HEK293T (cell line): Measurements from ENCODE around the gene LAMA3.

Source experiments
- CTCF ChIA-PET: fragments of 350-600 bp; formaldehyde crosslinking; extraction: SDS; loops from one replicate; lab custom pipeline; 2021; ENCODE audit warnings: antibody characterized with exemption, inconsistent platforms; lab: Yijun Ruan, JAX
- POLR2A ChIA-PET: fragments of 350-600 bp; formaldehyde crosslinking; extraction: SDS; loops from one replicate; lab custom pipeline; 2020; ENCODE audit warnings: antibody characterized with exemption, inconsistent platforms; lab: Yijun Ruan, JAX
- DNase-seq: peaks from one replicate; pipeline ENCODE4 v3.0.0; 2012; ENCODE audit warnings: mixed read lengths; ENCODE audit errors: extremely low spot score
- ARNT ChIP-seq: fragments of 450-650 bp; IDR thresholded peaks from 2 replicates; pipeline ENCODE4 v1.6.1; 2017; ENCODE audit warnings: mild to moderate bottlenecking
- BHLHE40 ChIP-seq: fragments of 450-650 bp; IDR thresholded peaks from 2 replicates; pipeline ENCODE4 v1.6.1; 2016; ENCODE audit warnings: mild to moderate bottlenecking, moderate library complexity, borderline replicate concordance
- CTBP1 ChIP-seq: fragments of 450-650 bp; IDR thresholded peaks from 2 replicates; pipeline ENCODE4 v1.6.1; 2016; ENCODE audit warnings: borderline replicate concordance
- ELF4 ChIP-seq: fragments of 450-650 bp; IDR thresholded peaks from 2 replicates; pipeline ENCODE4 v1.6.1; 2017; ENCODE audit warnings: antibody characterized with exemption
- FOXA1 ChIP-seq: fragments of 450-650 bp; IDR thresholded peaks from 2 replicates; pipeline ENCODE4 v1.6.1; 2016; ENCODE audit warnings: mild to moderate bottlenecking
- FOXK2 ChIP-seq: fragments of 450-650 bp; IDR thresholded peaks from 2 replicates; pipeline ENCODE4 v1.6.1; 2016; ENCODE audit warnings: mild to moderate bottlenecking
- FOXM1 ChIP-seq: fragments of 450-650 bp; IDR thresholded peaks from 2 replicates; pipeline ENCODE4 v1.6.1; 2017; ENCODE audit warnings: mild to moderate bottlenecking, borderline replicate concordance
- HDGF ChIP-seq: fragments of 450-650 bp; IDR thresholded peaks from 2 replicates; pipeline ENCODE4 v1.6.1; 2017; ENCODE audit warnings: antibody characterized with exemption, borderline replicate concordance
- L3MBTL2 ChIP-seq: fragments of 450-650 bp; conservative IDR thresholded peaks from 2 replicates; pipeline ENCODE4 v1.6.1; 2016; ENCODE audit warnings: mild to moderate bottlenecking
- LEF1 ChIP-seq: fragments of 450-650 bp; IDR thresholded peaks from 2 replicates; pipeline ENCODE4 v1.6.1; 2017; ENCODE audit warnings: mild to moderate bottlenecking, borderline replicate concordance
- NFRKB ChIP-seq: fragments of 450-650 bp; IDR thresholded peaks from 2 replicates; pipeline ENCODE4 v1.6.1; 2016; ENCODE audit warnings: mild to moderate bottlenecking, moderate library complexity
- SP1 ChIP-seq: fragments of 450-650 bp; IDR thresholded peaks from 2 replicates; pipeline ENCODE4 v1.6.1; 2017
- SUZ12 ChIP-seq: fragments of 450-650 bp; IDR thresholded peaks from 2 replicates; pipeline ENCODE4 v1.6.1; 2016; ENCODE audit warnings: mild to moderate bottlenecking
- TARDBP ChIP-seq: fragments of 450-650 bp; IDR thresholded peaks from 2 replicates; pipeline ENCODE4 v1.6.1; 2016
- ZNF384 ChIP-seq: fragments of 450-650 bp; IDR thresholded peaks from 2 replicates; pipeline ENCODE4 v1.6.1; 2016
- TF ChIP-seq, protein P1 (sequence below): fragments of 450-650 bp; IDR thresholded peaks from 2 replicates; pipeline ENCODE4 v1.6.1; 2016

LAMA3 gene

GRCh38 chr18:23920054-23920453 lies 230.8 kb downstream of the LAMA3 start:
- CTCF ChIA-PET = no interaction called here
- TF ChIP-seq HDGF (no peak), ARNT (no peak), FOXA1 (no peak), BHLHE40 (no peak), SP1 (no peak), FOXM1 (no peak), L3MBTL2 (no peak), ELF4 (no peak), LEF1 (no peak), NFRKB (no peak), CTBP1 (no peak), FOXK2 (no peak), ZNF384 (no peak), SUZ12 (no peak), TARDBP (no peak)
- TF ChIP-seq, protein P1, sequence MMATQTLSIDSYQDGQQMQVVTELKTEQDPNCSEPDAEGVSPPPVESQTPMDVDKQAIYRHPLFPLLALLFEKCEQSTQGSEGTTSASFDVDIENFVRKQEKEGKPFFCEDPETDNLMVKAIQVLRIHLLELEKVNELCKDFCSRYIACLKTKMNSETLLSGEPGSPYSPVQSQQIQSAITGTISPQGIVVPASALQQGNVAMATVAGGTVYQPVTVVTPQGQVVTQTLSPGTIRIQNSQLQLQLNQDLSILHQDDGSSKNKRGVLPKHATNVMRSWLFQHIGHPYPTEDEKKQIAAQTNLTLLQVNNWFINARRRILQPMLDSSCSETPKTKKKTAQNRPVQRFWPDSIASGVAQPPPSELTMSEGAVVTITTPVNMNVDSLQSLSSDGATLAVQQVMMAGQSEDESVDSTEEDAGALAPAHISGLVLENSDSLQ = no peak
- no peak for DNase-seq
- POLR2A ChIA-PET = no interaction called here

DNA sequence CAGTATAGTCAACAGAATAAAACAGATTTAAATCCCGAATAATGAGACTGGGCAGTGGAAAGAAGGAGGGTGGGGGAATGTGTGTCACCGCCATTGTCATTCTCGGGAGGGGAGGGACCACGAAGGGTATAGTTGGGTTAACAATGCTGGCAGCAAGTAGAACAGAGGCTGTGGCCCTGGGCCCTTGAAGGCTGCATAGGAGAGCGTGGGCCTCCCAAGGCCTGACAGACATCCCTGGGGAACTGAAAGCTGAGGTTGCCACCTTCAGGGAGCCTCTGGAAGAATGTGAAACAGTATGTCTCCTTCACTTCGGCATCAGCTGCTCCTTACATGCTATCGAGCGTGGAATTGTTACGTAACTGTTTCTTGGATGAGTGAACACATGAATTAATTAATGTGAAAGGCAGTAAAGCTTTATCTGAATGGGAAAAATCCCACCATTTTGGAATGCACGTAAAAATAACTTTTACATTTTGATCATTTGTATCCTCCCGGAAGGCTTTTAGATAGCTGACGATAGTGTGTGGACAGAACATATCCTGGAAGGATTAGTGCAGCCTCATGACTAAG lies 232.5 kb downstream of the LAMA3 start:
- TF ChIP-seq SUZ12 = no peak
- TF ChIP-seq FOXK2 = no peak
- no peak for TF ChIP-seq CTBP1
- TF ChIP-seq BHLHE40 = no peak
- no peak for TF ChIP-seq HDGF

GRCh38 chr18:23922939-23923338 lies 233.7 kb downstream of the LAMA3 start:
- no peak for DNase-seq
- TF ChIP-seq SP1 (no peak), BHLHE40 (no peak), SUZ12 (no peak), ZNF384 (no peak), FOXM1 (no peak), HDGF (no peak), FOXK2 (no peak), L3MBTL2 (no peak)
- POLR2A ChIA-PET = no interaction called here
- CTCF ChIA-PET = no interaction called here

More for the DNA sequence above, 232.5 kb downstream of the LAMA3 start:
- ChIA-PET CTCF (no interaction called here), POLR2A (no interaction called here)
- DNase-seq = no peak

DNA sequence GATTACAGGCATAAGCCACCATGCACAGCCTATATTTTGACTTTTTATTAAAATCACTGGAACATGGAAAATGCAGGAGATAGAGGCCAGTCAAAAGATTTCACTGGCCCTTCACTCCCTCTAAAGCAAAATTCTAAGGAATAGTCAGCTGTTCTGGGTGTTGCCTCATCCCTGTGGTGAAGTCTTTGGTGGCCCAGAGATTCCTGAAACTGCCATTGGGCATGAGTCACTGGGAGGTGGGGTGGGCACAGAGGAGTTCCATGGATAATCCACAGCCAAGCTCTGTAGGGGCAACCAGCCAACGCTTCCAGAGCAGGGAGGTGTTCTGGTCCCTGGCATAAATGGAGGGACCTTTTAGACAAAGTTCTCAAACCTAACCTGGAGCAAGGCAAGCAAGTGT lies 235.6 kb downstream of the LAMA3 start:
- DNase-seq = no peak
- POLR2A ChIA-PET = no interaction called here

GRCh38 chr18:23926571-23926970 lies 237.3 kb downstream of the LAMA3 start:
- DNase-seq = no peak
- ChIA-PET CTCF (interaction anchor here (3.3 kb wide), 1 partner anchor 8 kb away, joined by 21 read pairs; no protein-coding TSS in a partner anchor), POLR2A (interaction anchor here (1.2 kb wide), 1 partner anchor 500 kb away, joined by 5 read pairs; the partner anchor contains the start of gene IMPACT)
- TF ChIP-seq FOXM1 (no peak), SP1 (no peak), TARDBP (no peak), SUZ12 (no peak), LEF1 (no peak), ELF4 (no peak), HDGF (no peak), L3MBTL2 (no peak), NFRKB (no peak), BHLHE40 (no peak), FOXA1 (no peak), FOXK2 (no peak), ARNT (no peak), CTBP1 (no peak)
- TF ChIP-seq, protein P1 = no peak

More for the DNA sequence above, 235.6 kb downstream of the LAMA3 start:
- CTCF ChIA-PET = no interaction called here
- TF ChIP-seq BHLHE40 (no peak), FOXM1 (no peak), SUZ12 (no peak), FOXA1 (no peak), FOXK2 (no peak), TARDBP (no peak), HDGF (no peak), ELF4 (no peak), LEF1 (no peak)
- TF ChIP-seq, protein P1 = no peak
